Mononuclear cell (primary cell): Measurements from ENCODE around the gene AOPEP. TPM values are rescaled to one million over a fixed set of nuclear protein-coding genes. Genes with fewer than 3 reads are reported as not detected.

ENCODE experiments used
- H3K27me3 ChIP-seq: 2 replicates; pipeline ENCODE4 v1.6.0; 2011; ENCODE audit warnings: low read length, control low read depth; ENCODE audit not compliant: insufficient read depth
- H3K4me1 ChIP-seq: 2 replicates; pipeline ENCODE4 v1.5.1; 2011; ENCODE audit warnings: mild to moderate bottlenecking, low read length, control low read depth; ENCODE audit not compliant: insufficient read depth
- H3K4me3 ChIP-seq: 2 replicates; pipeline ENCODE4 v1.5.1; 2011; ENCODE audit warnings: mild to moderate bottlenecking, low read length, moderate library complexity
- H3K9me3 ChIP-seq: 2 replicates; pipeline ENCODE4 v1.5.1; 2011; ENCODE audit warnings: low read depth, mild to moderate bottlenecking, control low read depth, low read length
- total RNA-seq: library from RNA; depleted of rRNA; stranded (reverse); fragments of >200 nt; gene quantifications from one replicate; pipeline ENCODE4 v1.2.3, GENCODE V29; 2012

The AOPEP gene
- total RNA-seq, 1 donor = 6.2 TPM

- H3K27me3 ChIP-seq = no peaks in the 10 kb centered on the region
- H3K4me3 ChIP-seq = no peak overlapping the region
- no peaks in the 10 kb centered on the region for H3K9me3 ChIP-seq
- no peaks in the 10 kb centered on the region for H3K4me1 ChIP-seq
Observed at GRCh38 chr9:95067897-95068296, 341.4 kb downstream of the AOPEP start.

- Histone ChIP-seq H3K27me3 (no peaks in the 10 kb centered on the region), H3K9me3 (no peaks in the 10 kb centered on the region), H3K4me1 (no peaks in the 10 kb centered on the region), H3K4me3 (no peak overlapping the region)
Observed at GRCh38 chr9:95070549-95071021, 344.1 kb downstream of the AOPEP start.

DNA sequence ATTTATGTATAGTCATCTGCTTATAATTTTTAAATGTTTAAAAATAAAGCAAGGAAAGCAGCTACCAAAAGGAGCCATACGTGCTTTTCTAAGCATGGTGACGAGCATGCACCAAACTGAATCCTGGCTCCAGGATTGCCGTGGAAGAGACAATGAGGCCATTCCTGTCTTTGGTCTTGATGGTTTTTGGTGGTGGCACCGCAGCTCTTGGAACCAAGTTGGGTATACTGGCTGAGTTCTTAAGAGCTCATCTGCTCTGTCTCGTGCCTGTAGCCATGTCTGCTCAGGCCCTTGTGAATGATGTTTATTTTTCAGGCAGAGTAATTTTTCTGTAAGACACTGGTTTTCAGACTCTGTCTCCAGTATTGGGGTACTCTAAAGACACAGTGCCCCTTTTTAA, 345.0 kb downstream of the AOPEP start:
- no peaks in the 10 kb centered on the region for H3K27me3 ChIP-seq
- no peak overlapping the region for H3K4me3 ChIP-seq
- H3K9me3 ChIP-seq = no peaks in the 10 kb centered on the region
- no peaks in the 10 kb centered on the region for H3K4me1 ChIP-seq

DNA sequence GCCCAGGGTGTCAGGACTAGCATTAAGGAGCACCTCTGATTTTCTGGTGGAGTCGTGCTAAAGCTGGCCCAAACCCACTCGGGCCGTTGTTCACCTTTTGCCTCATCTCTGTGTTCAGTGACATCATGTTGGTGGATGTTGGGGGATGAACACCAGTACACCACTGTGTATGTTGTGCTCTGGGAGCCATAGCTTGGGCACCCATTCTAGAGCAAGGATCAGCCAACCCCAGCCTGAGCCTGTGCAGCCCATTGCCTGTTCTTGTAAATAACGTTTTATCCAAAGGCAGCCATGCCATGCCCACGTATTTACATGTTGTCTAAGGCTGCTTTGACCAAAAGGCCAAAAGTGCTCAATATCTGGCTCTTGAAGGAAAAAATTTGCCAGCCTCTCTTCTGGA, 345.4 kb downstream of the AOPEP start:
- Histone ChIP-seq H3K4me3 (no peak overlapping the region), H3K4me1 (no peaks in the 10 kb centered on the region), H3K27me3 (no peaks in the 10 kb centered on the region), H3K9me3 (no peaks in the 10 kb centered on the region)

DNA sequence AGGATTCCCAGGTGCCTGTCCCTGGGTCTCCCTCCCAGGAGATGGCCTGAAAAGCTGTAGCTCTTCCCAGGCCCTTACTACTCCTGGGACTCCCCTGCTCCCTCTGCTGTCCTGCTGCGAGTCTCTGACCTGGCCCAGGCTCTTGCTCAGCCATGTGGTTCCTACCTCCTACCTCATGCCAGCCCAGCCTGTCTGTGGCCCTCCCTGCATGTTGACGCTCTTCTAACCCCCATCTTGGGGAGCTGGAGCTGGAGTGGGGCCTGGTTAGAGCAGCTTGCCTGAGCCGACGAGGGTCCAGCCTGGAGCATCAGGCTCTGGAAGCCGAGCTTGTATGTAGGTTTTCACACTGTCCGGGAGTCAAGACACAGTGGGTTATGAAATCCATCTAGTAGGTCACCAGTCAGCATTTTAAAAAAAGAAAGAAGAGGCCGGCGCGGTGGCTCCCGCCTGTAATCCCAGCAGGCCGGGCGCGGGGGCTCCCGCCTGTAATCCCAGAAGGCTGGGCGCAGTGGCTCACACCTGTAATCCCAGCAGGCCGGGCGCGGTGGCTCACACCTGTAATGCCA, 346.6 kb downstream of the AOPEP start:
- H3K9me3 ChIP-seq = no peaks in the 10 kb centered on the region
- no peak overlapping the region for H3K4me3 ChIP-seq
- no peaks in the 10 kb centered on the region for H3K27me3 ChIP-seq
- no peaks in the 10 kb centered on the region for H3K4me1 ChIP-seq

- H3K27me3 ChIP-seq = no peaks in the 10 kb centered on the region
- no peaks in the 10 kb centered on the region for H3K4me1 ChIP-seq
- no peak overlapping the region for H3K4me3 ChIP-seq
Observed at GRCh38 chr9:95073918-95074317, 347.4 kb downstream of the AOPEP start.

GRCh38 chr9:95074632-95075031, 348.1 kb downstream of the AOPEP start:
- no peaks in the 10 kb centered on the region for H3K9me3 ChIP-seq
- no peaks in the 10 kb centered on the region for H3K4me1 ChIP-seq
- H3K27me3 ChIP-seq = no peaks in the 10 kb centered on the region
- H3K4me3 ChIP-seq = no peak overlapping the region

More at GRCh38 chr9:95073918-95074317, 347.4 kb downstream of the AOPEP start:
- no peaks in the 10 kb centered on the region for H3K9me3 ChIP-seq

- no peaks in the 10 kb centered on the region for H3K27me3 ChIP-seq
- H3K4me1 ChIP-seq = no peaks in the 10 kb centered on the region
- no peak overlapping the region for H3K4me3 ChIP-seq
- H3K9me3 ChIP-seq = no peaks in the 10 kb centered on the region
Observed at GRCh38 chr9:95075700-95076099, 349.2 kb downstream of the AOPEP start.

GRCh38 chr9:95076696-95077052, 350.2 kb downstream of the AOPEP start:
- no peak overlapping the region for H3K4me3 ChIP-seq
- H3K9me3 ChIP-seq = no peaks in the 10 kb centered on the region
- no peaks in the 10 kb centered on the region for H3K4me1 ChIP-seq
- no peaks in the 10 kb centered on the region for H3K27me3 ChIP-seq

DNA sequence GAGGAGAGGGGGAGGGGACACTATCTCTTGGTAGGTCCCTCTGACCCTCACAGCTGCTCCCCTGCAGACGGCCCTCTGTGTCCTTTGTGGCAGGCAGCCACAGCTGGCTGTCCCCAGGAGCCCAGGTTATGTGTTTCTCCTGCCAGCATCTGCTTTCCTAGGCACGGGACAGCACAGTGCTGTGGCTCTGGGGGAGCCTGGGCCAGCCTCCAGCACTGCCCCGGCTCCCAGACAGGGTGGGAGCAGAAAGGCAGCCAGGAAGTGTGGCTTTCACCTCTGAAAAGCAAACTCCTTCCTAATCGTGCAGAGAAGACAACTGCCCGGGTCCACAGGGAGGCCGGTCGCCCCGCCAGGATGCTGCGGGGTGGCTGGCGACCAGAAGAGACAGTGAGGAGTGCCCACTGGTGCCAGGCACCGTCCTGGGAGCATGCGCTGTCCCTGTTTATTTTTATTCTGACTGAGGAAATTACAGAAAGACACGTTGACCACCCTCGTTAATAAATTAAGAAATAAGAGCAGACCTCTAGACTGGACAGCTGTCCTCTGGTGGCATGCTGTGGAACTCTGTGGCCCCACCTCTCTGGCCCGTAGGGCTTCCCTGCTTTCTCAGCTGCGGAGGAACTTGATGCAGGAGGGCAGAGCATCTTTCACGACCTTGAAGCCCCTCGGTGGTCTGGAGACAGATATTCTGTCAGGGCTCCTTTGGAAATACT, 350.7 kb downstream of the AOPEP start:
- no peak overlapping the region for H3K4me3 ChIP-seq
- no peaks in the 10 kb centered on the region for H3K9me3 ChIP-seq
- no peaks in the 10 kb centered on the region for H3K27me3 ChIP-seq
- no peaks in the 10 kb centered on the region for H3K4me1 ChIP-seq

DNA sequence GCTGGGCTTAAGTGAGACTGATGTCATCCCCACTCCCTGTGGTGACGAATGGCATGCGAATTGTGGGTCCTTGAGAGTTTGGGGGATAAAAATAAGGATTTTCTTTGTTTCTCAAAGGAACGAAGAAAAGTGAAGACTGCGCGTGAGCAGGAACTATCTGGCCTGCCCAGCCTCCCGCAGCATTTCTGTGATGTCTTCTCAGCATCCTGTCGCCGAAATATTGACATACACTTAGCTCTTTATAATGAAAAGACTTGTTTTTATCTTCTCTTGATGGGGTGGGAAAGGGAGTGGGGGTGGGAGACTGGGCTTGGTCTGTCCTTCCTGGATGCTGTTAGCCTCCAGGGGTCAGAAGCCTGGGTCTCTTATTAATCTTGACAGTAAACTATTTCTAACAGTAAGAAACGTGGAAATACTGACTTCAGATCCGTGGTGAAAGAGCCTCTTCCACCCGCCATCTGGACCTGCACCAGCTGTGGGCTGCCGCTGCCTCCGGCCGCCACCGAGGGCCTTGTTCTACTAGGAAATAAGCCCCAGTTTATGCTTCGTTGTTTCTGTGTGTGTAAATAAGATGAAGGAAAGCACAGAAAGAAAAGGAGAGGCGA, 351.4 kb downstream of the AOPEP start:
- H3K9me3 ChIP-seq = no peaks in the 10 kb centered on the region
- no peak overlapping the region for H3K4me3 ChIP-seq
- no peaks in the 10 kb centered on the region for H3K4me1 ChIP-seq
- no peaks in the 10 kb centered on the region for H3K27me3 ChIP-seq

DNA sequence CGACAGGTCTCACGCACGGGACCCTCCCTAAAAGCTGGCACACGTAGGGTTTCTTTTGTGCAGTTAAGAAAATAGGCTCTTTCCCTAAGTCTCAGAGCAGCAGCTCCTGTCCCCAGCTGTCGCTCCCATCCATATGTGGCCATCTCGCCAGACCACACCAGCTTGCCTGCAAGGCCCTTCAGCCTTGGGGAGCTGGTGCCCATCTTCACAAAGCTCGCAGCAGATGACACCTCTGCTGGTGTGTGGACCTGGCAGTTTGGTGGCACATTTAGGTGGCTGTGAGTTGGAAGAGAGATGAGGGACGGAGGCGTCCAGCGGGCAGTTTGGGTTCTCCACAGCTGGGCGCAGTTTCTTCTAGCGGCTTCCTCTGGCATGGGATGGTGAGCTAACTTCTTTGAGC, 352.0 kb downstream of the AOPEP start:
- no peaks in the 10 kb centered on the region for H3K27me3 ChIP-seq
- no peaks in the 10 kb centered on the region for H3K4me1 ChIP-seq
- no peak overlapping the region for H3K4me3 ChIP-seq
- H3K9me3 ChIP-seq = no peaks in the 10 kb centered on the region

DNA sequence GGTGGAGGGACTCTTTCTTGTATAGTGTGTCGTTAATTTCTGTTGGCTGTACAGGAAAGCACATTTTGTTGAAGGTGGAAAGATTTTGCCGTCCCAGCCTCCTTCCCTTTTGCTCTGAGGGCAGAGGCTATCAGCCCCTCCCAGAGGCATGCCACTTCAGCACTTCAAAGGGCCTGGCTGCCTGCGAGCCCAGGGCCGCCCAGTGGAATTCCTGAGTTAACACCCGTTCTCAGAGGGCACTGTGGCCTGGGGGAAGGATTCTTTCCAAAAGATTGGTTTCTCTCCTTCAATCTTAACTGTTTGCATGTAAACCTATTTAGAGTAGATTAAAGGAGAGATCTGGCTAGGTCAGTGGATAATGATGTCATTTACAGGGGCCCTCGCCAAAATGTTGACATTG, 352.4 kb downstream of the AOPEP start:
- no peak overlapping the region for H3K4me3 ChIP-seq
- H3K9me3 ChIP-seq = no peaks in the 10 kb centered on the region
- H3K27me3 ChIP-seq = no peaks in the 10 kb centered on the region
- no peaks in the 10 kb centered on the region for H3K4me1 ChIP-seq

GRCh38 chr9:95079461-95079860, 353.0 kb downstream of the AOPEP start:
- no peak overlapping the region for H3K4me3 ChIP-seq
- H3K9me3 ChIP-seq = no peaks in the 10 kb centered on the region
- H3K27me3 ChIP-seq = no peaks in the 10 kb centered on the region
- no peaks in the 10 kb centered on the region for H3K4me1 ChIP-seq

GRCh38 chr9:95080961-95081647, 354.6 kb downstream of the AOPEP start:
- no peaks in the 10 kb centered on the region for H3K9me3 ChIP-seq
- no peaks in the 10 kb centered on the region for H3K4me1 ChIP-seq
- no peaks in the 10 kb centered on the region for H3K27me3 ChIP-seq
- no peak overlapping the region for H3K4me3 ChIP-seq
